ENCODE data around the gene TRIM44.

TRIM44 gene

DNA sequence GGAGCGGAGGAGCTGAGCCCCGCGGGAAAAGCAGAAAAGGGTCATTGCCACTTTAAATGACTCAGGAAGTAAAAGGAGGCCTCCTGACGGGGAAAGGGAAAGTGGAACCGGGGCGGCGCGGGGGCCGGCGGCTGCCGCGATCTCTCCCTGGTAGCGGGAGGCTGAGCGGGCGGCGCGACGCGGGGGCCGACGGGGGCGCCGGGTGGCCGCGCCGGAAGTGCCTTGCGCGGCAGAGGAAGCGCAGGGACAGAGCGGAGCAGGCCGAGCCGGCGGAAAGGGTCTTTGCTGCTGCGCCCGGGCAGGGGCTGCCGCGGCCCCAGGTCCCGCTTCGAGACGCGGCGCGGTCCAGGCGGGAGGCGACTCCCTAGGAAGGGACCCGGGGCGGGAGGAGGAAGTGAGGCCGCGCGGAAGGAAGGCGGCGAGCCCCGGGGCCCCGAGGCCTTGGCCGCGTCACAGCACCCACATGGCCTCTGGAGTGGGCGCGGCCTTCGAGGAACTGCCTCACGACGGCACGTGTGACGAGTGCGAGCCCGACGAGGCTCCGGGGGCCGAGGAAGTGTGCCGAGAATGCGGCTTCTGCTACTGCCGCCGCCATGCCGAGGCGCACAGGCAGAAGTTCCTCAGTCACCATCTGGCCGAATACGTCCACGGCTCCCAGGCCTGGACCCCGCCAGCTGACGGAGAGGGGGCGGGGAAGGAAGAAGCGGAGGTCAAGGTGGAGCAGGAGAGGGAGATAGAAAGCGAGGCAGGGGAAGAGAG, at the start of gene TRIM44:
Gene TRIM44, plus strand, starts transcription at position 127 of the 759 bp plus-strand sequence. Its CDS starts 337 bp downstream, at position 464.
- DNase-seq = peak; percentile 69

- DNase-seq = no peak
These were observed 47.5 kb upstream of the TRIM44 start for GRCh38 chr11:35614939-35615569.

DNA sequence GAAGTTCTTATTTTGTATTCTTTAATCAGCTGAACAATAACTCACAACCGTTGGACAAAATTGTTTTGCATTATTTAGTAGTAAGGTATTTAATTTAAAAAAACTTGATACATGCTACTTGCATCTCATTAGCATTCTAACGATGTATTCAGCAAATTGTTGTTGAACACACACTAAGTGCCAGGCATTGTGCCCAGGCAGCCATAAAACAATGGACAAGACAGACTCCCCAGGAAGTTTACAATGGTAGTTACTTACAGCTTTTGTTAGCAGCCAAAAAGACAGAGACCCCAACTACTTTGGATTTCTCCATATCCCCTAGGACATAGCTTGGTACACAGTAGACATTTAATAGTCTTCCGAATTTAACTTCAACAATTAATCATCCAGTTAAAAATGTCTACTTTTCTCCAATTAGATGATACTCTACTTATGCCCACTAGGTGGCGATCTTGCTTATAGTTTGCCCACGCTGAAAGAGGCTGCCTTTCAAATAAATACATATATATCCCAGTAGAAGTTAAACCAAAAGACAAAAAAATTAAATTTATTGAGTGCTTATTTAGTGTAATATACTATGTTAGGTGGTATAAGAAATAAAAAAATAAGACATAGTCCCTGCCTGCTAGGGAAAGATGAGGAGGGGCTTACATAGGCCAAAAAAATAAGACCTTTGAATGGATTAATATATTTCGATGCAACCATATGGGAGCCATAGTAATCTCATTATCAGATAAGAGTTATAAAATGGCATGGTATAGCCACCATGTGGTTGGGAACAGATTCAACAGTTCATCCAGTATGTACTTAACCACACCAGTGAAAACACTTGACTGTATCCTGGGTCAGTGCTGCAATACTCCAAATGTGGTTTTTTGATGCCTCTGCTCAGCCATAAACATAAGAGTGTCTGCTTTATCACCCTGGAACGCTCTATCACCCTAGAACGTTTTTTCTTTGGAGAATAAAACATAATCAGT, 46.4 kb upstream of the TRIM44 start:
- peak; percentile 77 for DNase-seq

DNA sequence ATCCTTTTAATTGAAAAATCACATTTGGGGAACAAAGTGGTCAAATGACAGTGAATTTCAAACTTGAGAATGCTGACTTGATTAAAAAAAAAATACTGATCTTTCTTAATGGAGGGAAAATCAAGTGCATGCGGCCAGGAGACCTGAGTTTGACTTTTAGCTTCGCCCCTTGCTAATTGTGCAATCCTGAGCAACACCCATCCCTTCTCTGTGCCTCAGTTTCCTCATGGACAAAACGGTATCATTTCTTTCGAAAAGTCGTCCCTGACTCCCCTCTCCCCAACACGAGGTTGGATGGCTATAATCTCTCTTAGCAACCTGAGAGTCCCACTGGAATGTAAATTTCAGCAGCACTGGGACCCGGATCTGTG, 45.3 kb upstream of the TRIM44 start:
- DNase-seq = no peak

GRCh38 chr11:35617687-35618496, 44.7 kb upstream of the TRIM44 start, which contains the start of gene FJX1:
FJX1 (plus strand) TSS chr11:35618460; CDS start chr11:35618637, 177 bp downstream.
- peak; percentile 33 for DNase-seq

DNA sequence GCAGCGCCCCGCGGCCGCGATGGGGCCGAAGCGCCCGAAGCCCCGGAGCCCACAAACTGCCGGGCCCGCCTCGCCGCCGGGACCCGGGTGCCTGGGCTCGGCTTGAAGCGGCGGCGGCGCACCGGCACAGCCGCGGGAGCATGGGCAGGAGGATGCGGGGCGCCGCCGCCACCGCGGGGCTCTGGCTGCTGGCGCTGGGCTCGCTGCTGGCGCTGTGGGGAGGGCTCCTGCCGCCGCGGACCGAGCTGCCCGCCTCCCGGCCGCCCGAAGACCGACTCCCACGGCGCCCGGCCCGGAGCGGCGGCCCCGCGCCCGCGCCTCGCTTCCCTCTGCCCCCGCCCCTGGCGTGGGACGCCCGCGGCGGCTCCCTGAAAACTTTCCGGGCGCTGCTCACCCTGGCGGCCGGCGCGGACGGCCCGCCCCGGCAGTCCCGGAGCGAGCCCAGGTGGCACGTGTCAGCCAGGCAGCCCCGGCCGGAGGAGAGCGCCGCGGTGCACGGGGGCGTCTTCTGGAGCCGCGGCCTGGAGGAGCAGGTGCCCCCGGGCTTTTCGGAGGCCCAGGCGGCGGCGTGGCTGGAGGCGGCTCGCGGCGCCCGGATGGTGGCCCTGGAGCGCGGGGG, 44.0 kb upstream of the TRIM44 start:
- no peak for DNase-seq

DNA sequence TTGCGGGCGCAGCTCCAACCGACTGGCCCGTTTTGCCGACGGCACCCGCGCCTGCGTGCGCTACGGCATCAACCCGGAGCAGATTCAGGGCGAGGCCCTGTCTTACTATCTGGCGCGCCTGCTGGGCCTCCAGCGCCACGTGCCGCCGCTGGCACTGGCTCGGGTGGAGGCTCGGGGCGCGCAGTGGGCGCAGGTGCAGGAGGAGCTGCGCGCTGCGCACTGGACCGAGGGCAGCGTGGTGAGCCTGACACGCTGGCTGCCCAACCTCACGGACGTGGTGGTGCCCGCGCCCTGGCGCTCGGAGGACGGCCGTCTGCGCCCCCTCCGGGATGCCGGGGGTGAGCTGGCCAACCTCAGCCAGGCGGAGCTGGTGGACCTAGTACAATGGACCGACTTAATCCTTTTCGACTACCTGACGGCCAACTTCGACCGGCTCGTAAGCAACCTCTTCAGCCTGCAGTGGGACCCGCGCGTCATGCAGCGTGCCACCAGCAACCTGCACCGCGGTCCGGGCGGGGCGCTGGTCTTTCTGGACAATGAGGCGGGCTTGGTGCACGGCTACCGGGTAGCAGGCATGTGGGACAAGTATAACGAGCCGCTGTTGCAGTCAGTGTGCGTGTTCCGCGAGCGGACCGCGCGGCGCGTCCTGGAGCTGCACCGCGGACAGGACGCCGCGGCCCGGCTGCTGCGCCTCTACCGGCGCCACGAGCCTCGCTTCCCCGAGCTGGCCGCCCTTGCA, 43.3 kb upstream of the TRIM44 start:
- DNase-seq = peak; percentile 26

DNA sequence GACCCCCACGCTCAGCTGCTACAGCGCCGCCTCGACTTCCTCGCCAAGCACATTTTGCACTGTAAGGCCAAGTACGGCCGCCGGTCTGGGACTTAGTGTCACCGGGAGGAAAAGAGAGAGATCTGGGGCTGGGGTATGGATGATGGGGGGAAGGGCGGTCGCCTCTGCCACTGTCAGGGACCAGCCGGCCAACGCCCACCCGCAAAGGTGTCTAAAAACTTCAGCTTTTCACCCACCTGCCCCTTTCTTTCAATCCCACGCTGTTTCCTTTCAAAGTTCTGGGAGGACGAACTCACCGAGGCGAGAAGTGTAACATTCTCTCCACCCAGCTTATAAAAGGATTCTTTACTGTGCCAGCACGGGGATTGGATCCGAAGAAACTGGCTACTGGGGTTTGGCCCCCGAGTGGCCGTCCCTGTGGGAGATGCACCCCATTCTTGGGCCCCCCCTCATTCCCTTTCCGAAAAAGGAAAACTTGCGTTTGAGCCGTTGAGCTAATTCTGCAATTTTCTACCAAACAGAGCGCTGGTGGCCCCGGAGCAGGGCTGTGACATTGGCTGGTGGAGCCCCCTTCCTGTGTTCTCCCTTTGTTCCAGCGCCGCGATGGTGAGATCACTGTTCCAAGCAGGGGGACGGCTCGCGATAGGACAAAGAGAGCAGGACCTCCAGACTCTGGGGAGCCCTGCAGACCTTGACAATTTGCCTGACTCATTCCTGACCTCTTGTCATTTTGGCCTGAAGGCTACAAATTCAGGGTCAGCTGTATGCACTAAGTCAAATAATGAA, 42.5 kb upstream of the TRIM44 start:
- peak; percentile 35 for DNase-seq

DNA sequence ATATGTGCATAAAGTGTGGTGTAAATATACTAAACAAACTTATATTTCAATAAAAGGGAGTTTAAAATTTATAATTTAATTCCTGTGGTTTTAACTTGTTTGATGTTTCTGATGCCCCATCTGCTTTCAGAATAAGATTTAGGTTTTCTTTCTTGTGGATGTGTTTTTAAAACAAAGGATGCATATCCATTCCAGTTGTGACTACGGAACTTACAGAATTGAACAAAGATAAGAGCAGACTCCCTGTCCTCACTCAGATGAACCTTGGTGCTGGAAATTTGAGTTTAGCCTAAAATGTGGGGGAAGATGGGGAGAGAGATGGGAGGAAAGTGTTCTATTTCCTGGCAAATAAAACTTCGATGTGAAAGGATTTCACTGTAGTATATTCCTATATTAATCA, 41.8 kb upstream of the TRIM44 start:
- no peak for DNase-seq

GRCh38 chr11:35621620-35622019, 41.0 kb upstream of the TRIM44 start:
- DNase-seq = no peak

DNA sequence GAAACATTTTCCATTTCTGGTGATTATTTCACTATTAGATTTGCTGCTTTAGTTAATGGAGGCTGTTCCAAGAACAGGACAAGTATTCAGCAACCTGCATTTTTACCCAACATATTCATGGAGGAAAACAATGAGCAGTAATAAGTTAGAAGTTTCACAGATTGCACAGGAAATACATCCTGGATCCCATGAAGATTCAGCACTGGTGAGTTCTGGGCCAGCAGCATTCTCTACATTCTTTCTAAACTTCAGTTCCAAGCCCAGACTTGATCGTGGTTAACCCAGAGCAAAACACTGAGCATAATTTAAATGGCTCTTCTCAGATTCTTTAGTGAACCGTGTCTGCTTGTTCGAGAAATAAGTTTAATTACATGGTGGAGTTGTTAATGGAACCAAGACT, 40.5 kb upstream of the TRIM44 start:
- no peak for DNase-seq

DNA sequence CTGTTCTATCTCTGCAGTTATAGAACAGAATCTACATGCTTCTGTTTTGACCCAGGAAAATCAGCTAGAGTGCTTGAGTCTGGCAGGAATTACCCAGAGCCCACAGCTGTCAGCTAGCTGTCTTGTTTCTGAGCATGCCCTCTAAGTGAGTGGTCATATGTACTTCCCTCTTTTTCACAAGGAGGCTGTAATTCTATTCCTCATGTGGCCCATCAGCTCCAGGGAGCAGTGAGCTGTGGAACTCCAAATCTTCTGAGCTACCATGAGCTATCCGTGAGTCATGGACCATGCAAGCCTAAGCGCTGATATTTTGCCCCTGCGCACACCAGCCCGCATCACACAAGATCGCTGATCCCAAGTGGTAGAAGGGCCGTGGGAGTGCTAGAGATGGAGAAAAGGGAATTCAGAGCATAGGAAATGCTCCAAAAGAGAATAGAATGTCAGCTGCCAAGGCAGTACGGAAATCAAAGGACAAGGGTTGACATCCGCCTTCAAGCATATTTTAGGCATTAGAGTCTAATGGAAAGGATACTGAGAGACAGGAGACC, 38.9 kb upstream of the TRIM44 start:
- DNase-seq = peak; percentile 23

DNA sequence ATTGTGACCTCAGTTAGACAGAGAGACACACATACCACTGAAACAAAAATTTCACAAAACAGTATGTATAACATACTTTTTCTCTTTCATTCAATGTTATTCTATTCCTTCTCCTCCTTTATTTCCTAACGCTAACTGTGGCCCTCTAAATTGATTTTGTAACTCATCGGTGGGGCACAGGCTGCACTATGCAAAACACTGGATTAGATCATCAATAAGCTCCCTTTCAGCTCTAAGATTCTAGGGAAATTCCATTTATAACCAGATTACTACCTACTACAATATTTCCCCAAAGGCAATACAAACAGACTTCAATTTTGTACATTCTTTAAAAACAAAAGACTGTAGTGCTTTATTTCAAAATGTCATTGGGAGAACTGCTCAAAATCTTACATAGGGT, 38.3 kb upstream of the TRIM44 start:
- no peak for DNase-seq

DNA sequence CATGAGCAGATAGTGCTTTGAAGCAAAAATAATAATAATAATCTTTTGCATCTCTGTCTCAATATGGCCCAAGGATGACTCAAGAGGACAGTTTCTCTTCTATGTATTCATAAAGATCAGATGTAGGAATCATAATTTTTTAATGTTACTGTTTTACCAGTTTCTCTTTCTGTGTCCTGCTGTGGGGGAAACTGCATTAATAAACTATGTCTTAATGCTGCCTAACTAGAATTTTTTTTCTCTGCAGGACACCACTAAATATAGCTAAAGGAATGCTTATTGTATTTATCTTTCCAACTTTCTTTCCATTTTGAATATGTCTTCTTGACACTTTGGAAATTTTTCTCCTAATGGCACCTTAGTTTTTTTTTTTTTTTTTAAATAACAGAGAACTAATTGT, 37.8 kb upstream of the TRIM44 start:
- DNase-seq = no peak

- DNase-seq = no peak
These were observed 36.1 kb upstream of the TRIM44 start for GRCh38 chr11:35626501-35626900.

DNA sequence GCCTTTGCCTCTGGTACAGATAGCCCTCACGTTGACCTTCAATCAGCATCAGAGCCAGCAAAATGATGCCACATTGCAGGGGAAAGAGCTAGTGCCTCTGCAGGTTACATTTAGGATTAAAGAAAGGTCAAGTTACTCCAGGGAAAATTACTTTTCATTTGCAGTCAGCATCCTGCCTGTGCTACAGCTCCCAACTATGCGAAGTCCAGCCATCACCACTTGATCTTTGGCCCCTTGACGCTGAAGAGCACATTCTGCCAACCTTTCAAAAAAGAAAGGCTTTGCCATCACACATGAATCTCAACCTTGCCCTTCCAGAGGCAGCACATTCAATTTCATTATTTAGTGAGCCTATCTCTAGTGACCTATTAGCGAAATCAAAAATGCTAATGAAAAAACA, 33.1 kb upstream of the TRIM44 start:
- no peak for DNase-seq

- DNase-seq = peak; percentile 48
These were observed 32.7 kb upstream of the TRIM44 start for GRCh38 chr11:35629914-35630313.

GRCh38 chr11:35631891-35632290, 30.7 kb upstream of the TRIM44 start:
- DNase-seq = no peak

- no peak for DNase-seq
These were observed 30.3 kb upstream of the TRIM44 start for GRCh38 chr11:35632301-35632700.

DNA sequence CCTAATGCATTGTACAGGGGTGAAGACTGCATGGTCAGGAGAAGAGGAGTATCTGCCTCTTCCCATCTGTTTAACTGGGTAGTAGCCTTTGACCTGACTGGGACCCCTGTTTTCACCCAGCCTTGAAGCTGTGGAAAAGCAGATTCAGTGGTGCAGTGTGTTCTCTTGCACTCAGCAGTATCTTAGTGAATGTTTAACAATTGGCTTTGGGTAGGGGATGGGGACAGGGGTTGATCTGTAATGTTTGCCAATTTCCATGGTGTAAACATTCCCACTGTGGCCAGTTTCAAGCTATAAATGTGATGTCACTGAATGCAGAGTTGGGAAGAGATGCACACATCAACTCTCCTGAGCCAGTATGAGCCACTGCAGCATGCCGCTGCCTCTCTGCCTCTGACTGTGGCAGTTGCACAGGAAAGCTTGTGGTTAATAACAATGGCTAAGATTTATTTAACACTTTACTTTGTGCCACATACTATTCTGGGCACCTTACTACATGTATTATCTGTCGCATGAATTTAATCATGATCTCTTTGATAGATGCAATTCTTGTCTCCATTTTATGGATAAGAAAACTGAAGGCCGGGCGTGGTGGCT, 28.6 kb upstream of the TRIM44 start:
- DNase-seq = no peak
